Endometrial microvascular endothelial cells (primary cell): Measurements from ENCODE around the gene LRRC63. TPM values are rescaled to one million over a fixed set of nuclear protein-coding genes. Genes with fewer than 3 reads are reported as not detected.
"Not testable (repeated sequence)": the region's sequence is repeated elsewhere in the genome, so short reads cannot be mapped to it uniquely, and the experiment has no call there.

ENCODE experiments used
- in situ Hi-C: cut with HindIII; loops from 2 replicates; pipeline ENCODE4 v1.10.0; 2017; ENCODE audit warnings: low sequenced_read_pairs, low pct_unique_long_range_greater_than_20kb; ENCODE audit errors: inconsistent ontology term
- total RNA-seq: library from RNA; depleted of rRNA; stranded (reverse); fragments of >200 nt; gene quantifications from one replicate; pipeline ENCODE4 v1.2.3, GENCODE V29; 2015; ENCODE audit errors: inconsistent ontology term

LRRC63 gene
- total RNA-seq, 1 donor from 2014 or later = not detected

DNA sequence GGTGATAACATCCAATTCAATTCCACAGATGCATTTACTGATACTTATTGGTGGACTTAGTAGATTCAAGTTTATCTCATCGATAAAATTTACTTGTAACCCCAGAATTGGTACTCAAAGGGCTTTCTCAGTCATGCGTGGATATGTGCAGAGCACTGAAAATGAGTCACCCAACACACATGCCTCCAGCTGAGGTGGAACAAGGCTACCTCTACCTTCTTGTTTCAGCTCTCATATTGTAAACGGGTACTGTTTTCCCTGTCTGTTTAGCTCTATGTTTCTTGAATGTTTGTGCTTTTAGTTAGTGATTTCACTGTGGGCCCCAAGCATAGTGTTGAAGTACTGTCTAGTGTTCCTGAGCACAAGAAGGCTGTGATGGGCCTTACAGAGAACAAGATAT is 1.5 kb downstream of the LRRC63 start:
- in situ Hi-C loops = no loop called here

DNA sequence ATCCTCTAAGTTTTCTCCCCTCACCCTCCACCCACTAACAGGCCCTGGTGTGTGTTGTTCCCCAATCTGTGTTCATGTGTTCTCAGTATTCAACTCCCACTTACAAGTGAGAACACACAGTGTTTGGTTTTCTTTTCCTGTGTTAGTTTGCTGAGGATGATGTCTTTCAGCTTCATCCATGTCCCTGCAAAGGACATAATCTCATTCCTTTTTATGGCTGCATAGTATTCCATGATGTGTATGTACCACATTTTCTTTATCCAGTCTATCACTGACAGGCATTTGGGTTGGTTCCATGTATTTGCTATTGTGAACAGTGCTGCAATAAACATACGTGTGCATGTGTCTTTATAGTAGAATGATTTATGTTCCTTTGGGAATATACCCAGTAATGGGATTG is 3.0 kb downstream of the LRRC63 start:
- in situ Hi-C loops = not testable (repeated sequence)

DNA sequence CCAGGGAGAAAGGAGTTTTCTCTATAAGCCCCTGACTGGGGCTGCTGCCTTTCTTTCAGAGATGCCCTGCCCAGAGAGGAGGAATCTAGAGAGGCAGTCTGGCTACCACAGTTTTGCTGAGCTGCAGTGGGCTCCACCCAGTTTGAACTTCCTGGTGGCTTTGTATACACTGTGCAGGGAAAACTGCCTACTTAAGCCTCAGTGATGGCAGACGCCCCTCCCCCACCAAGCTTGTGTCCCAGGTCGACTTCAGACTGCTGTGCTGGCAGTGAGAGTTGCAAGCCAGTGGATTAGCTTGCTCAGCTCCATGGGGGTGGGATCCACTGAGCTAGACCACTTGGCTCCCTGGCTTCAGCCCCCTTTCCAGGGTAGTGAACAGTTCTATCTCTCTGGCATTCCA is 8.5 kb downstream of the LRRC63 start:
- in situ Hi-C loops = not testable (repeated sequence)

- in situ Hi-C loops = no loop called here
Measured at GRCh38 chr13:46229251-46229650, 17.5 kb downstream of the LRRC63 start.

- in situ Hi-C loops = no loop called here
Measured at GRCh38 chr13:46232281-46232680, 20.6 kb downstream of the LRRC63 start.

DNA sequence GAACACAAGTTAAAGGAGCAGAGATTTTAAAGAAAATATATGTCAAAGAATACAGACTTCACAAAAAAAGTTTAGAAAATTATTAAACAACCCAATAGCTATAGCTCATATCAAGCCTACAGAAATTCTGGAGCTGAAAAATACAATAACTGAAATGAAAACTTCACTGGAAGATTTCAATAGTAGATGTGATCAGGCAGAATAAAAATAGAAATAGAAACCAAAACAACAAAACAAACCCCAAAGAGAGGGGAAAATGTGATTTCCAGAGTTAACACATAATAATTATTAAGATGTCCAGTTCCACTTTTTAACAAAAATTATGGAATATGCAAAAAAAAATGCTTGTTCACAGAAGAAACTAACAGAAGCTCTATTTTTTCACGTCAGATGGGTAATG is 23.6 kb downstream of the LRRC63 start:
- in situ Hi-C loops = no loop called here

- in situ Hi-C loops = no loop called here
Measured at GRCh38 chr13:46265292-46265691, 53.6 kb downstream of the LRRC63 start.

- in situ Hi-C loops = no loop called here
Measured at GRCh38 chr13:46267166-46267565, 55.4 kb downstream of the LRRC63 start.

- in situ Hi-C loops = no loop called here
Measured at GRCh38 chr13:46270416-46270815, 58.7 kb downstream of the LRRC63 start.

- in situ Hi-C loops = no loop called here
Measured at GRCh38 chr13:46274094-46274698, 62.5 kb downstream of the LRRC63 start.

- in situ Hi-C loops = no loop called here
Measured at GRCh38 chr13:46278474-46278873, 66.7 kb downstream of the LRRC63 start.

DNA sequence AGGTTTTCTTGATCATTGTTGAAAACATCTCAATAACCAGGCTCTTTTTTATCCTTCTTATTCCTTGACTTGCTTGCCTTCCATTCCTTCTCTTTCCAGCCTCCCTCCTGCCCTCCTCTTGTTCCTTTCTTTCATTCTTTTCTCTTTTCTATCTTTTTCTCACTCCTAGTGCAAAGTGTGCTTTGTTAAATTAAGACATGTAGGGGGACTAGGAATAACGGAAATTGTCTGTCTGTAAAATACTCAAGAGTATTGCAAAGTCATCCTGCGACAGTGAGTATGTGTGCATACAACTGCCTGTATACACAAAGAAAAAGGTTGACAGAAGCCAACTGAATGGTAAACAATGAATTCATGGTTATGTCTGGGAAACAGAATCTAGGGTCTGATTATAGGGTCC is 70.1 kb downstream of the LRRC63 start:
- in situ Hi-C loops = no loop called here

DNA sequence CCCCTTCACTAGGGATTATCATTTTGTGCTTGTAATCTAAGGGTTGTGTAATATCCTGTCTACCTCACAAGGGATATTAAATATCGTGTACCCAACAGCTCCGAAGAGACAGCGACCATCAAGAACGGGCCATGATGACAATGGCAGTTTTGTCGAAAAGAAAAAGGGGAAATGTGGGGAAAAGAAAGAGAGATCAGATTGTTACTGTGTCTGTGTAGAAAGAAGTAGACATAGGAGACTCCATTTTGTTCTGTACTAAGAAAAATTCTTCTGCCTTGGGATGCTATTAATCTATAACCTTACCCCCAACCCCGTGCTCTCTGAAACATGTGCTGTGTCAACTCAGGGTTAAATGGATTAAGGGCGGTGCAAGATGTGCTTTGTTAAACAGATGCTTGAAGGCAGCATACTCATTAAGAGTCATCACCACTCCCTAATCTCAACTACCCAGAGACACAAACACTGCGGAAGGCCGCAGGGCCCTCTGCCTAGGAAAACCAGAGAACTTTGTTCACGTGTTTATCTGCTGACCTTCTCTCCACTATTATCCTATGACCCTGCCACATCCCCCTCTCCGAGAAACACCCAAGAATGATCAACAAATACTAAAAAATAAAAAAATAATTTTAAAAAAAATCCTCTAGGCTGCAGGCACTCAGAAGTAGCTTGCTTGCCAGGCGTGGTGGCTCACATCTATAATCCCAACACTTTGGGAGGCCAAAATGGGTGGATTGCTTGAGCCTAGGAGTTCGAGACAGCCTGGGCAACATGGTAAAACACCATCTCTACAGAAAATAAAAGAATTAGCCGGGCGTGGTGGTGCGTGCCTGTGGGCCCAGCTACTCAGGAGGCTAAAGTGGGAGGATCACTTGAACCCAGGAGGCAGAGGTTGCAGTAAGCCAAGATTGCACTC is 72.4 kb downstream of the LRRC63 start:
- in situ Hi-C loops = not testable (repeated sequence)

DNA sequence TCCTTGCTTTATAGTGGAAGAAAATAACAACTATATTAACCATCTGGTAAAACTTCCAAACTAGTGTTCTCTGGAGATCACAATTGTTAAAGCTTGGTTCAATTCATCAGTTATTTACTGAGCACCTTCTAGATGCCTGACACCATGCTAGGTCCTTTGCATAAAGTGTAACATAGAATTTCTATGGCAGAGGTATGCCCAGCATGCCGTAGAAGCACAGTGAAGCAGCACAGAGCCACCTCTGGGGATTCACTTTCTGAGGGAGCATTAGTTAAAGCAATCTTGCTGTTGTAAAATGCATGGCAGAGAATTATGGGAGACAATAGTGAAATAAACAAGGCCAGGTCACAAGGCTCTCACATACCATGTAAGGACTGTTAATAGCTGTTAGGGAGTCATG is 75.2 kb downstream of the LRRC63 start:
- in situ Hi-C loops = no loop called here

GRCh38 chr13:46288570-46289259 is 77.0 kb downstream of the LRRC63 start:
- in situ Hi-C loops = no loop called here

DNA sequence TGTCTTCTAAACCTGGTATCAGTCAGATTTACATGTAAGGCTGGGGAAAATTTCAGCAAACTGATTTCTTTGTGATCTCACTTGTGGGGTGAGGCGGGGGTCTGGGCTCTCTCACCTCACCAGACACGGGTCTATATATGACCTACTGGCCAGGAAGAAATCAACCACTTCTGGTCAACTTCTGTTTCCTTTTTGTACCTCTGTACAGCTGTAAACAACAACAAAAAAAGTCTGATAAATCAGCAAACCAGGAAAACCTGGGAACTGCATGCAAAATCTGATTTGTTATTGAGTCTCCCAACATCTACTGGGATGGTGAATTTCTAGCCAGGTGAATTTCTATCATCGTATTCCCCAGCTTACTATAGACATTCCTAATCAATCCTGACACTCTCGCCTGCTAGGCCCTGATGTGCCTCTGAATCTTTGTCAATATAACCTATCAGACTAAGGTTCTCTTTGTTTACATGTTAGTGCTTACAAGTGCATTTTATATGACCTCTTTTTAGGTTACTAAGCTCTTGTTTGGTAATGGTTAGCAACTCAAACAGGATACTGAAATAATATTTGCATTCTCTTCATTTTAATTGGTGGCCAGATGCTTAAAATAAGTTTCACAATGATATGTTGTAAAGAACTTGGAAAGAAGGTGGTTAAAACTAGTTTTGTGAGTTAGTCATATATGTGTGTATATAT is 77.7 kb downstream of the LRRC63 start:
- in situ Hi-C loops = no loop called here

- in situ Hi-C loops = no loop called here
Measured at GRCh38 chr13:46290434-46290833, 78.7 kb downstream of the LRRC63 start.

DNA sequence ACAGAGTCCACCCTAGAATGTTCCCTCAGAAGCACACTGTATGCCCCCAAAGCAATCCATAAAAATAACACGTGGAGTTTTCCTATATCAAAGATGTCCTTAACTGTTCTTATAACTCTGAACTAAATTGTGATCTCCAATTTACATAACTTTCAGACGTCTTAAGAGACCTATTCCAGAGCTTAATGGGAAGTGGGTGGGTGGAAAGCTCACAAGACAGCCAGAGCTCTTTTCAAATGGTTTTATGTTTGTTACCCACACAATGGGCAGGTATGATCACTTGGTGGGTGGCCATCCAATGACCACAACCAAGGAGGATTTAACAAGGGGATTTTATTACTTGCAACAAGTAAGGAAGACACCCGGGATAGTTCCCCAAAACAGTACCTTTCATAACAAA is 81.7 kb downstream of the LRRC63 start:
- in situ Hi-C loops = no loop called here

DNA sequence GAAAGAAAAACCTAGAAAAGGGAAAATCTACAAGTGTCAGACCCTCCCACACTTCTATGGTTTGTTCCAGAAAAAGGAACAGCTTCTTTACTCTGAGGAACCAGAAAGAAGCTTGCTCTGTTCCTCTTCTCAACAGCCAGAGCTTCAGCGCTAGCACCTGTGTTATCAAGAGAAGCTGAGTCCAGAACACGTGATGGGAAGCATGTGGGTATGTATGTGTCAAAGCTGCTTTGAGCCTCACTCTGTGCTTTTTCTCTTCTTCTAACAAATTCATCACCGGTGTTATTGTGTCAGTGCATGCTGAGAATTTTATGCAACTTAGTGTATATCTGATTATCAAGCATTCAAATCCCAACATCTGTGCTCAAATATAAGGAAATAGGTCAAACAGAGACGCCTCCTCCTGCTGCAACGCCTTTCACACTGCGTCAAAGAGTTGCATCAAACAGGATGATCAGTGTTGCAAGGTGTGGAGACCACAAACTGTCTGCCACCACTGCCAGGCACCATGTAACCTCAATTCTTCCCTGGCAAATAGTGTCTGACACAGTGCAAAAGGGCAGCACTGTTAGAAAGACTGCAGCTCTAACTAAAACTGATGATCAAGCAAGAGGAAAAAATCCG is 83.9 kb downstream of the LRRC63 start:
- in situ Hi-C loops = no loop called here
